Measurements from ENCODE around the gene DUSP15.
"Not testable (repeated sequence)": the region's sequence is repeated elsewhere in the genome, so short reads cannot be mapped to it uniquely, and the experiment has no call there.

The DUSP15 gene

DNA sequence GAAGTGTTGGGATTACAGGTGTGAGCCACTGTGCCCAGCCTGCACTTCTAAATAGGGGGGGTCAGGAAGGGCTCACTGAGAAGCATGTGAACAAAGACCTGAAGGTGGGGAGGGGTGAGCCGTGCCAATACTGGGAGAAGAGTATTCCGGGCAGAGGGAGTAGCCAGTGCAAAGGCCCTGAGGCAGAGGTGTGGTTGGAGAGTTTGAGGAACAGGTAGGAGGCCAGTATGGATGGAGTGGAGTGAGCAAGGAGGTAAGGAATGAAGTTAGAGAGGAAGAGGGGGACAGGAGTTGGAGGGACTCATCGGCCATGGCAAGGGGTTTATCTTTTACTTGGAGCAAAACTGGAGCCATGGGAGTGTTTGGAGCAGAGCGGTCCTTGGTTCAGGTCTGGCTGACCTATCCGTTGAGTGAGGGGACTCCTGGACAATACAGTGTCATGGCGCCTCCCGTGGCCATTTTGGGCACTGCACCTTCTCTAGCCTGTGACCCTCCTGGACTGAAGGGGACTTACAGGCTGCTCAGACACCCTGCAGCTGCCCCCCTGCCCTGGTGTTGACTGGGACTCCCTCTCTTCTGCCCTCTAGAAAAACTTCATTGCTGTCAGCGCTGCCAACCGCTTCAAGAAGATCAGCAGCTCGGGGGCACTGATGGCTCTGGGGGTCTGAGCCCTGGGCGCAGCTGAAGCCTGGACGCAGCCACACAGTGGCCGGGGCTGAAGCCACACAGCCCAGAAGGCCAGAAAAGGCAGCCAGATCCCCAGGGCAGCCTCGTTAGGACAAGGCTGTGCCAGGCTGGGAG, 37.0 kb downstream of the DUSP15 start:
- H3K36me3 Mint-ChIP-seq: no peaks in the 10 kb centered on the region
- peaks cover 7% of the 10 kb centered on the region for H3K4me1 Mint-ChIP-seq
- H3K9me3 Mint-ChIP-seq: no peaks in the 10 kb centered on the region
- peak; percentile 50 to 66 for DNase-seq (ENCODE audit: low spot score in 2 of 2)
- no peak overlapping the region for H3K4me3 Mint-ChIP-seq
- no peak overlapping the region for H3K27ac Mint-ChIP-seq
- no peaks in the 10 kb centered on the region for H3K27me3 Mint-ChIP-seq
- ATAC-seq (ENCODE audit: low read depth): peak; percentile 44

GRCh38 chr20:31831771-31832306, 38.5 kb downstream of the DUSP15 start:
- DNase-seq (ENCODE audit: low spot score in 2 of 2): no peak
- H3K27me3 Mint-ChIP-seq: no peaks in the 10 kb centered on the region
- H3K27ac Mint-ChIP-seq: no peak overlapping the region
- no peak overlapping the region for H3K4me3 Mint-ChIP-seq
- H3K36me3 Mint-ChIP-seq: no peaks in the 10 kb centered on the region
- no peaks in the 10 kb centered on the region for H3K9me3 Mint-ChIP-seq
- peaks cover 7% of the 10 kb centered on the region for H3K4me1 Mint-ChIP-seq
- no peak for ATAC-seq (ENCODE audit: low read depth)

GRCh38 chr20:31831211-31831610, 39.1 kb downstream of the DUSP15 start:
- no peak overlapping the region for H3K27ac Mint-ChIP-seq

GRCh38 chr20:31830406-31830981, 39.8 kb downstream of the DUSP15 start:
- H3K4me3 Mint-ChIP-seq: no peak overlapping the region
- H3K27ac Mint-ChIP-seq: no peak overlapping the region
- DNase-seq (ENCODE audit: low spot score in 2 of 2) (no peak), ATAC-seq (ENCODE audit: low read depth) (no peak)
- H3K9me3 Mint-ChIP-seq: no peaks in the 10 kb centered on the region
- no peaks in the 10 kb centered on the region for H3K4me1 Mint-ChIP-seq
- H3K27me3 Mint-ChIP-seq: no peaks in the 10 kb centered on the region
- H3K36me3 Mint-ChIP-seq: no peaks in the 10 kb centered on the region

More at GRCh38 chr20:31831211-31831610, 39.1 kb downstream of the DUSP15 start:
- Mint-ChIP-seq H3K27me3 (no peaks in the 10 kb centered on the region), H3K36me3 (no peaks in the 10 kb centered on the region), H3K4me3 (no peak overlapping the region), H3K9me3 (no peaks in the 10 kb centered on the region), H3K4me1 (peaks cover 5% of the 10 kb centered on the region)
- no peak for ATAC-seq (ENCODE audit: low read depth)
- no peak for DNase-seq (ENCODE audit: low spot score in 2 of 2)

DNA sequence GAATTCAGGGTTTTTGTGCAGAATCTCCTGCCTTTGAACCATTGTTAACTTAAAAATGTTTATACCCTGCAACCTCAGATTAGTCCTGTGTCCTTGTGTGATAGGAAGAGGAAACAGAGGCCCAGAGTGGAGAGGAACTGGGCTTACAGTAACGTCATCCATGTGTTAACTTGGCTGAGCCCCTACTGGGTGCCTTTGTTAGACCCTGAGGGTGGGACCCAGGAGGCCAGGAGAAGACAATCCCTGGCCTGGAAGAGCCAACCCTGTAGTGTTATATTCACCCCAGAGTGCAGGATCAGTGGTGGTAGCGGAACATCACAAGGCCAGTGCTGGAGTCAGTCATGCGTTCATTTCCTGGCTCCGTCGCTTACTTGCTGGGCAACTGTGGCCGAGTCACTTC, 40.6 kb downstream of the DUSP15 start:
- Mint-ChIP-seq H3K4me1 (no peaks in the 10 kb centered on the region), H3K9me3 (no peaks in the 10 kb centered on the region)
- DNase-seq (ENCODE audit: low spot score in 2 of 2): no peak

DNA sequence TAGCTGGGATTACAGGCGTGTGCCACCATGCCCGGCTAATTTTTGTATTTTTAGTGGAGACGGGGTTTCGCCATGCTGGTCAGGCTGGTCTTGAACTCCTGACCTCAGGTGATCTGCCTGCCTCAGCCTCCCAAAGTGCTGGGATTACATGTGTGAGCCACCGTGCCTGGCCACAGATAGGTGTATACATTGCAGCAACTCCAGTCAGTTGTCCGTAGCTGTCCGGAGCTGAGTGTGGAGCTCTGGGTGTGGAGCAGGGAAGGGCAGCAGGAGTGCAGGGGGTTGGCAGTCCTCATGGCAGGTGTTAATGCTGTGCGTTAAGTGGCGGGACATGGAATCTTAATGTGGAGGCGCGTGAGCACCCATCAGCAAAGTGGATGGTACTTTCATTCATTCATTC, 42.3 kb downstream of the DUSP15 start:
- not testable (repeated sequence) for DNase-seq (ENCODE audit: low spot score in 2 of 2); H3K27me3 Mint-ChIP-seq; H3K36me3 Mint-ChIP-seq; H3K9me3 Mint-ChIP-seq; H3K4me3 Mint-ChIP-seq; H3K27ac Mint-ChIP-seq; H3K4me1 Mint-ChIP-seq; ATAC-seq (ENCODE audit: low read depth)

More for the DNA sequence above, 40.6 kb downstream of the DUSP15 start:
- no peak overlapping the region for H3K27ac Mint-ChIP-seq
- no peaks in the 10 kb centered on the region for H3K36me3 Mint-ChIP-seq
- no peak for ATAC-seq (ENCODE audit: low read depth)
- no peak overlapping the region for H3K4me3 Mint-ChIP-seq
- H3K27me3 Mint-ChIP-seq: no peaks in the 10 kb centered on the region

DNA sequence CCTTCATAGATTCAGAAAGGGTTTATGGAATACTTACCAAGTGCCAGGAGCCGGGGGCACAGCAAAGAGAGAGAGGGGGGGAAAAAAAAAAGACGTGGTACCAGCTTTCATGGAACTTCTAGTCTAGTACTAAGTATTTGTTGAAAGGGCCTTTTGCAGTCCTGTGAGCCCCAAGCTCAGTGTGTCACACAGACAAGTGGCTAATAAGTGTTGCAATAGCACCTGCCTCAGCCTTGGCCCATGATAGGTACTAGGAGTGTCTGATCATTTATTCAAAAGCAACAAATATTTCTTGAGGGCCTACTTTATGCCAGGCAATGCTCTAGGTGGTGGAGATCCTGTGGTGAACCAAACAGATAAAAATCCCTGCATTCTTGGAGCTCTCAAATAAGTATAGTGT, 43.3 kb downstream of the DUSP15 start:
- H3K36me3 Mint-ChIP-seq: no peaks in the 10 kb centered on the region
- peaks cover 2% of the 10 kb centered on the region for H3K27me3 Mint-ChIP-seq
- H3K27ac Mint-ChIP-seq: no peak overlapping the region
- DNase-seq (ENCODE audit: low spot score in 2 of 2) (no peak), ATAC-seq (ENCODE audit: low read depth) (no peak)
- H3K9me3 Mint-ChIP-seq: no peaks in the 10 kb centered on the region
- no peak overlapping the region for H3K4me3 Mint-ChIP-seq
- peaks cover 5% of the 10 kb centered on the region for H3K4me1 Mint-ChIP-seq

GRCh38 chr20:31826074-31826473, 44.3 kb downstream of the DUSP15 start:
- H3K27ac Mint-ChIP-seq: no peak overlapping the region
- no peaks in the 10 kb centered on the region for H3K36me3 Mint-ChIP-seq
- DNase-seq (ENCODE audit: low spot score in 2 of 2) (no peak), ATAC-seq (ENCODE audit: low read depth) (no peak)
- H3K27me3 Mint-ChIP-seq: peaks cover 3% of the 10 kb centered on the region
- peaks cover 5% of the 10 kb centered on the region for H3K4me1 Mint-ChIP-seq
- H3K4me3 Mint-ChIP-seq: no peak overlapping the region
- H3K9me3 Mint-ChIP-seq: no peaks in the 10 kb centered on the region

DNA sequence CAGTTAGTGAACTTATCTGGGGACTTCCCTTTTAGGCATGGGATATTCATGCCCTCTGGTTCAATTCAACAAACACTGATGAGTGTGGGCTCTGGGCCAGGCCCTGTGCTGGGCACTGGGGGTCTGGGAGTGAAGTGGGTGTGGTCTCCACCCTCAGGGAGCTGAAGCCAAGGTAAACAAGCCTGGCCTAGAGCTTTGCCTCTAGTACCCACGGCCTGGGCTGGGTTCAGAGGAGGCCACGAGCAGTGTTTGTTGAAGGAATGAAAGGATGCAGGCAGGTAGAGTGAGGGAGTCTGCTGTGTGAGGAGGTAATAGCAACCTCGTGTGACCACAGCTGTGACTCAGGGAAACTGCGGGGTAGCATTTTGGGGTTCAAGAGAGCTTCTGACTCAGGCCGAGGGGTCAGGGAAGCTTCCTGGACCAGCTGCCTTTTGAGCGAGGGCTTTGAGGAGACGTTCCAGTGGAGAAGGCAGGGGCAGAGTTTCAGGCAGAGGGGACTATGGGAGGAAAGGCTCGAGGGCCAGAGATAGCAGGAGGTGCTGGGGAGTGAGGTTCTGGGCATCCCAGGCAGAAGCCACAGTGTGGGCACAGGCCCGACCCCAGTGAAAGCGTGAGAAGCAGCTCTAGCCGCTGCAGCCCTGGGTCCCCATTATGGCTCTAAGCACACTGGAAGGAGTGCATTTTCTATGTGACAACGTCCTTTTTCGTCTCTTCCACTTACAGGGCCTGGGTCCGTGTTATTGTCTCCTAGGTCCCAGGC, 45.6 kb downstream of the DUSP15 start:
- Mint-ChIP-seq H3K4me3 (no peak overlapping the region), H3K27me3 (peaks cover 3% of the 10 kb centered on the region), H3K9me3 (no peaks in the 10 kb centered on the region), H3K4me1 (peaks cover 5% of the 10 kb centered on the region), H3K36me3 (no peaks in the 10 kb centered on the region), H3K27ac (no peak overlapping the region)
- no peak for DNase-seq (ENCODE audit: low spot score in 2 of 2)
- no peak for ATAC-seq (ENCODE audit: low read depth)

DNA sequence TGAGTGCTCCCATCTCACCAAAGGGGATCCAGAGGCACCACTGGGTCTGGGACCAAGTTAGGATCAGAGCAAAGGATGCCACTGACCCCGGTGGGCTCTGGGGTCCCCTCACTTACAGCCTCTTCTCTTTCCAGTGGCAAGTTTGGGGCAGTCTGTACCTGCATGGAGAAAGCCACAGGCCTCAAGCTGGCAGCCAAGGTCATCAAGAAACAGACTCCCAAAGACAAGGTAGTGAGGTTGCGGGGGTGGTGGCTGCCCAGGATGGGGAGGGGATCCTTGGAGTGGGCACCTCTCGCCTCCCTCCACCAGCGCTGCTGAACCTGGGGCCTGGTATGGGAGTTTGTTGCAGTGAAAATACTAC, 46.2 kb downstream of the DUSP15 start:
- Mint-ChIP-seq H3K27ac (no peak overlapping the region), H3K4me3 (no peak overlapping the region), H3K9me3 (no peaks in the 10 kb centered on the region), H3K4me1 (peaks cover 5% of the 10 kb centered on the region), H3K27me3 (peaks cover 3% of the 10 kb centered on the region), H3K36me3 (no peaks in the 10 kb centered on the region)
- no peak for ATAC-seq (ENCODE audit: low read depth)
- no peak for DNase-seq (ENCODE audit: low spot score in 2 of 2)

- peaks cover 3% of the 10 kb centered on the region for H3K27me3 Mint-ChIP-seq
These were observed 46.8 kb downstream of the DUSP15 start for GRCh38 chr20:31823360-31824124.

DNA sequence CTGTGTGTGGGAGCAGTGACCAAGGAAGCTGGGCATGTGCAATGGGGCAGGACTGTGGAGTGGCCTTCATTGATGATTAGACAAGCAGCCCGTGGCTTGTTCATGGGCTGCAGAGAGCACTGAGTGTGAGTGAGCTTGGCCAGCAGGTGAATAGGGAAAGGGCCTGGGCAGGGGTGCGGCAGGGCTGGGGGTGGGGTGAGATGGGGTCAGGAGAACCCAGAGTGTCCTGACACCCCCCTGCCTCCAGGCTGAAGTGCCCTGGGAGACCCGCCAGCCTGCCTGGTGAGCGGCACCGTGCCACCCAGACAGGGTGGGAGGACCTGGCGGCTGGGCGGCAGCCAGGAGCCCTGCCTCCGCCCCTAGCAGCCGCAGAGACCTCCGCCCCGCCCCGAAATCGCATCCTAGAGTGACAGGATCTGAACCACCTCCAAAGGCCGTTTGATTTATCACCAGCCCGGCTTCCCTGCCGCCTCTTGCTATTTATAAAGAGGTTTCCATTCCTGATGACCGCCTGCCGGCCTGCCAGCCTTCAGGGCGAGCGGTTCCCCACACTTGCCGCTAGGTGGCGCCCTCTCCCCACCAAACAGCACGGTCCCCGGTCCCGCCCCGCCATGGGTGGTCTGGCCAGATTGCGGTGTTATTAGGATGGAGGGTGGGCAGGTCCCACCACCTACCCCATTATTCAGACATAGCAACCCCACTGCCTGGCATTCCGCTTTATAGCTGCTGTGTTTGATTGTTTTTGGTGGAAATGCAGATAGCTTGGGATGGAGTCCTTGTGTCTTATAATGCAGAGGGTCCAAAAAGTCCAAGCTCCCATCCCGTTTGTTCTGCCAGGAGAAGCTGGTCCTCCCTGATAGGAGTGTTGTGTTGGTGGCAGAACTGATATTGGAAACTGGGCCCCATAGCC, 47.7 kb downstream of the DUSP15 start:
- Mint-ChIP-seq H3K9me3 (no peaks in the 10 kb centered on the region), H3K27ac (no peak overlapping the region), H3K4me1 (peaks cover 5% of the 10 kb centered on the region), H3K4me3 (no peak overlapping the region), H3K27me3 (peaks cover 3% of the 10 kb centered on the region), H3K36me3 (no peaks in the 10 kb centered on the region)
- peak; percentile 78 to 87 for DNase-seq (ENCODE audit: low spot score in 2 of 2)
- peak; percentile 91 for ATAC-seq (ENCODE audit: low read depth)

More at GRCh38 chr20:31823360-31824124, 46.8 kb downstream of the DUSP15 start:
- Mint-ChIP-seq H3K27ac (no peak overlapping the region), H3K4me1 (peaks cover 5% of the 10 kb centered on the region), H3K4me3 (no peak overlapping the region), H3K9me3 (no peaks in the 10 kb centered on the region), H3K36me3 (no peaks in the 10 kb centered on the region)
- DNase-seq (ENCODE audit: low spot score in 2 of 2): no peak
- no peak for ATAC-seq (ENCODE audit: low read depth)

DNA sequence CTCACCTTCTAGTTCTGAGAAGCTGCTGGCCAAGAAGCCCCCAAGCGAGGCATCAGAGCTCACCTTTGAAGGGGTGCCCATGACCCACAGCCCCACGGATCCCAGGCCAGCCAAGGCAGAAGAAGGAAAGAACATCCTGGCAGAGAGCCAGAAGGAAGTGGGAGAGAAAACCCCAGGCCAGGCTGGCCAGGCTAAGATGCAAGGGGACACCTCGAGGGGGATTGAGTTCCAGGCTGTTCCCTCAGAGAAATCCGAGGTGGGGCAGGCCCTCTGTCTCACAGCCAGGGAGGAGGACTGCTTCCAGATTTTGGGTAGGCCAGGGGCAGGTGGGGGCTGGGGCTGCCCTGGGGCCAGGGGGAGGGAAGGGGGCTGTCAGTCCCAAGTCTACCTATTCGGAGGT, 48.9 kb downstream of the DUSP15 start:
- Mint-ChIP-seq H3K9me3 (no peaks in the 10 kb centered on the region), H3K27ac (no peak overlapping the region), H3K27me3 (peaks cover 3% of the 10 kb centered on the region), H3K4me1 (peaks cover 5% of the 10 kb centered on the region), H3K4me3 (no peak overlapping the region), H3K36me3 (no peaks in the 10 kb centered on the region)
- DNase-seq (ENCODE audit: low spot score in 2 of 2) (no peak), ATAC-seq (ENCODE audit: low read depth) (no peak)
